ENCODE data around the gene BANP.

BANP gene

DNA sequence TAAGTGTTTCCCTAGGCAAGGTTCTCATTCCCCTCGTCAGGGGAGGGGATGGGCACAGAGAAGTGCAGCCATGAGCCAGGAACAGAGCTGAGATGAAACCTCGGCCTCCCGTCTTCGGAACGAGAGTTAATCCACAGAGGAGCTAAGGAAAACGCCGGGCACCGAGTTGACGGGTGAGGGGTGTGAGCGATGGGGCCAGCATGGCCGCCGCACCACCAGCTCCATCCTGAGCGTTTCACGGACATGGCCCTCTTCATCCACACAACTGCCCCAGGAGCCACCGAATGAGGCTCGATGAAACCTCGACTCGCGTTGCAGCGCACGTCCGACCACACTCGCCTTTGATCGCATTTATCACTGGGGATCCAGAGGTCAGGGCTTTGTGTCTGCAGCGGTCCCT, 36.4 kb upstream of the BANP start:
- Histone ChIP-seq H3K27ac (ENCODE audit: poor library complexity, severe bottlenecking) (no peak overlapping the region), H3K4me3 (ENCODE audit: severe bottlenecking) (no peak overlapping the region), H3K27me3 (ENCODE audit: insufficient read depth, poor library complexity, severe bottlenecking) (no peaks in the 10 kb centered on the region), H3K9me3 (ENCODE audit: severe bottlenecking) (no peaks in the 10 kb centered on the region), H3K4me1 (ENCODE audit: insufficient read depth, poor library complexity, severe bottlenecking) (no peaks in the 10 kb centered on the region), H3K36me3 (ENCODE audit: low read depth) (no peaks in the 10 kb centered on the region)
- DNase-seq (ENCODE audit: low spot score) (no peak), ATAC-seq (ENCODE audit: low read depth) (no peak)
- TF ChIP-seq, protein P1, sequence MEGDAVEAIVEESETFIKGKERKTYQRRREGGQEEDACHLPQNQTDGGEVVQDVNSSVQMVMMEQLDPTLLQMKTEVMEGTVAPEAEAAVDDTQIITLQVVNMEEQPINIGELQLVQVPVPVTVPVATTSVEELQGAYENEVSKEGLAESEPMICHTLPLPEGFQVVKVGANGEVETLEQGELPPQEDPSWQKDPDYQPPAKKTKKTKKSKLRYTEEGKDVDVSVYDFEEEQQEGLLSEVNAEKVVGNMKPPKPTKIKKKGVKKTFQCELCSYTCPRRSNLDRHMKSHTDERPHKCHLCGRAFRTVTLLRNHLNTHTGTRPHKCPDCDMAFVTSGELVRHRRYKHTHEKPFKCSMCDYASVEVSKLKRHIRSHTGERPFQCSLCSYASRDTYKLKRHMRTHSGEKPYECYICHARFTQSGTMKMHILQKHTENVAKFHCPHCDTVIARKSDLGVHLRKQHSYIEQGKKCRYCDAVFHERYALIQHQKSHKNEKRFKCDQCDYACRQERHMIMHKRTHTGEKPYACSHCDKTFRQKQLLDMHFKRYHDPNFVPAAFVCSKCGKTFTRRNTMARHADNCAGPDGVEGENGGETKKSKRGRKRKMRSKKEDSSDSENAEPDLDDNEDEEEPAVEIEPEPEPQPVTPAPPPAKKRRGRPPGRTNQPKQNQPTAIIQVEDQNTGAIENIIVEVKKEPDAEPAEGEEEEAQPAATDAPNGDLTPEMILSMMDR (IDR thresholded peaks at IDR 0.05; ENCODE audit: poor library complexity, severe bottlenecking): no peak

DNA sequence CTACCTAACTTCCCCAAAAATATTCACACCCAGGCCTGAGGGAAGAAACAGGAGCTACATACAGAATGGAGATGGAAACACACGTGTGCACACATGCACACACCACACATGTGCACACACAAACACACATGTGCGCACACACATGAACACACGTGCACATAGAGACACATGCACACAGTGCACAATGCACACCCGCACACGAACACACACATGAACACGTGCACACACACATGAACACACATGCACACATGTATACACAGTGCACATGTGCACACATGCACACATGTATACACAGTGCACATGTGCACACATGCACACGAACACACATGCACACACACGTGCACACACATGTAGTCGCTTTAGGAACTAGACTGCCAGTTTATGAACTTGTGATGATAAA, 33.7 kb upstream of the BANP start:
- DNase-seq (ENCODE audit: low spot score): no peak
- Histone ChIP-seq H3K9me3 (ENCODE audit: severe bottlenecking) (no peaks in the 10 kb centered on the region), H3K27ac (ENCODE audit: poor library complexity, severe bottlenecking) (no peak overlapping the region), H3K27me3 (ENCODE audit: insufficient read depth, poor library complexity, severe bottlenecking) (no peaks in the 10 kb centered on the region), H3K4me1 (ENCODE audit: insufficient read depth, poor library complexity, severe bottlenecking) (no peaks in the 10 kb centered on the region), H3K4me3 (ENCODE audit: severe bottlenecking) (no peak overlapping the region), H3K36me3 (ENCODE audit: low read depth) (no peaks in the 10 kb centered on the region)
- no peak for ATAC-seq (ENCODE audit: low read depth)
- TF ChIP-seq, protein P1 (IDR thresholded peaks at IDR 0.05; ENCODE audit: poor library complexity, severe bottlenecking): no peak

DNA sequence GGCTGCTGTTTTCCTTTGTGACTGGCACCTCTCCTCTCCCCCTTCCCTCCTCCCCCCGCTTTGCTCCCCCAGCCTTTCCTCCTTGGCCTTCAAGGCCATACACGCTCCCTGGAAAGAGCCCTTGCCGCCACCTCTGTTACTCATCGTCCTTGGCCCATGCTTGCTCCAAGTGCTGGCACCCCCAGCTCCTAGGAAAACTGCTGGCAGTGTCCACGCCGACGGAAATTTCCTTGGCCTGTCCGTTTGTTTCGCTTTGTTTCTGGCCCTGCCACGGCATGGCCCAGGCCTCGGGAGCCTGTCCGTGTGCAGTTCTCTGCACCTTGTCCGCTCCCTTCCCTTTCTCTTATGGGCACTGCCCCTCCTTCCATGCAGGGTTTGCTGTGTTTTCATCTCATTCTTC, 32.9 kb upstream of the BANP start:
- no peak overlapping the region for H3K27ac ChIP-seq (ENCODE audit: poor library complexity, severe bottlenecking)

DNA sequence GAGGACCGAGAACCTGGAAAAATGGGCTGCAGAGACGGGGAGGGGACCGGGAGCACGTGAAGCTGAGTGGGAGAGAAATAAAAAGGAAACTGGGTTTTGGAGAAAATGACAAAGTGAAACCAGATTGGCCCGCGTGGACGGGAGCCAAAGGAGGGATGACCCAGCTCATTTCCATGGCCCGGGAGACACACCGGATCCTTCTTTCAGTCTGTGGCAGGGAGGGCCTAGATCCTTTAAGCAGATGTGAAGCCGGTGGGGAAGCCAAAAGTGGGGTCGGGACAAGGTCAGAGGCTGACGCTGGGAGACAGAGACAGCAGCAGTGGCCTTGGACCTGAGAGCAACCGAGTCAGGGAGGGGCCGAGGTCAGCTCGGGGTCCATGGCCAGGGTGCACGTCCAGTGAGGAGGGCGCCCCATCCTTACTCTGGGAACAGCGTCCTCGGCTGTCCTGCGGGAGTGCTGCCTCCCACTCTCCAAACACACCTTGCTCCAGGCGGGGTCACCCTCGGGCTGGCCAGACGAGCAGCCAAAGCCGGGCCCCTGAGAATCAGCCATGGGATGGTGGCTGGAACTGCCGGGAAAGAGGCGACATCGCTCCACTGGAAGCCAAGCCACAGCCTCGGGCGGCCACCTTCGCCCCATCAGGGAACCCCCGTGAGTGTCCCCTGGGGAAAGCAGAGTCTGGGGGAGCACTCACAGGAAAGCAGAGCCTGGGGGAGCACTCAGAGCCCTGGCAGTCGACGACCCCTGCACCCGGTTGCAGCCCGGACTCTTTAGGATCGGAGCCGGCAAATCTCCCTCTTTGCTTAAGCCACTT, 32.2 kb upstream of the BANP start:
- Histone ChIP-seq H3K4me3 (ENCODE audit: severe bottlenecking) (no peak overlapping the region), H3K27ac (ENCODE audit: poor library complexity, severe bottlenecking) (no peak overlapping the region), H3K36me3 (ENCODE audit: low read depth) (no peaks in the 10 kb centered on the region), H3K9me3 (ENCODE audit: severe bottlenecking) (no peaks in the 10 kb centered on the region), H3K4me1 (ENCODE audit: insufficient read depth, poor library complexity, severe bottlenecking) (no peaks in the 10 kb centered on the region), H3K27me3 (ENCODE audit: insufficient read depth, poor library complexity, severe bottlenecking) (no peaks in the 10 kb centered on the region)
- TF ChIP-seq, protein P1 (IDR thresholded peaks at IDR 0.05; ENCODE audit: poor library complexity, severe bottlenecking): no peak
- ATAC-seq (ENCODE audit: low read depth) (no peak), DNase-seq (ENCODE audit: low spot score) (no peak)

More for the DNA sequence above, 32.9 kb upstream of the BANP start:
- H3K4me3 ChIP-seq (ENCODE audit: severe bottlenecking): no peak overlapping the region
- ATAC-seq (ENCODE audit: low read depth): no peak
- no peaks in the 10 kb centered on the region for H3K36me3 ChIP-seq (ENCODE audit: low read depth)
- no peaks in the 10 kb centered on the region for H3K27me3 ChIP-seq (ENCODE audit: insufficient read depth, poor library complexity, severe bottlenecking)
- TF ChIP-seq, protein P1 (IDR thresholded peaks at IDR 0.05; ENCODE audit: poor library complexity, severe bottlenecking): no peak
- H3K4me1 ChIP-seq (ENCODE audit: insufficient read depth, poor library complexity, severe bottlenecking): no peaks in the 10 kb centered on the region
- H3K9me3 ChIP-seq (ENCODE audit: severe bottlenecking): no peaks in the 10 kb centered on the region
- no peak for DNase-seq (ENCODE audit: low spot score)

GRCh38 chr16:87919681-87919994, 31.6 kb upstream of the BANP start:
- Histone ChIP-seq H3K4me3 (ENCODE audit: severe bottlenecking) (no peak overlapping the region), H3K4me1 (ENCODE audit: insufficient read depth, poor library complexity, severe bottlenecking) (peaks cover 1% of the 10 kb centered on the region), H3K27me3 (ENCODE audit: insufficient read depth, poor library complexity, severe bottlenecking) (no peaks in the 10 kb centered on the region), H3K27ac (ENCODE audit: poor library complexity, severe bottlenecking) (no peak overlapping the region), H3K36me3 (ENCODE audit: low read depth) (no peaks in the 10 kb centered on the region), H3K9me3 (ENCODE audit: severe bottlenecking) (no peaks in the 10 kb centered on the region)
- ATAC-seq (ENCODE audit: low read depth): no peak
- TF ChIP-seq, protein P1 (IDR thresholded peaks at IDR 0.05; ENCODE audit: poor library complexity, severe bottlenecking): no peak
- no peak for DNase-seq (ENCODE audit: low spot score)

Measured in RWPE2 (cell line).